Osteoblast (primary cell): ENCODE results near the gene ARHGAP4. TPM values are rescaled to one million over a fixed set of nuclear protein-coding genes. Genes with fewer than 3 reads are reported as not detected.

Source experiments
- DNase-seq: peaks from one replicate; pipeline ENCODE4 v3.0.0; 2011; ENCODE audit warnings: low spot score, mixed read lengths; ENCODE audit not compliant: insufficient read length; ENCODE audit errors: missing footprints
- H2AFZ ChIP-seq: 2 replicates; pipeline ENCODE4 v1.6.0; 2011; ENCODE audit warnings: mild to moderate bottlenecking, low read length
- H3K27ac ChIP-seq: 2 replicates; pipeline ENCODE4 v1.5.1; 2011; ENCODE audit warnings: mild to moderate bottlenecking, low read depth, low read length, moderate library complexity
- H3K27me3 ChIP-seq: 2 replicates; pipeline ENCODE4 v1.6.0; 2012; ENCODE audit warnings: mild to moderate bottlenecking, control low read depth, inconsistent platforms, low read length, moderate library complexity; ENCODE audit not compliant: insufficient read depth
- H3K36me3 ChIP-seq: 2 replicates; pipeline ENCODE4 v1.5.1; 2011; ENCODE audit warnings: mild to moderate bottlenecking, low read length, control low read depth, moderate library complexity; ENCODE audit not compliant: insufficient read depth
- H3K4me1 ChIP-seq: 2 replicates; pipeline ENCODE4 v1.5.1; 2011; ENCODE audit warnings: mild to moderate bottlenecking, low read length, control low read depth, moderate library complexity; ENCODE audit not compliant: insufficient read depth
- H3K4me2 ChIP-seq: 2 replicates; pipeline ENCODE4 v1.6.0; 2011; ENCODE audit warnings: mild to moderate bottlenecking, low read length; ENCODE audit not compliant: insufficient read depth
- H3K4me3 ChIP-seq: fragments of 200-600 bp; sonication (generic); 3 replicates; pipeline ENCODE4 v1.5.1; 2012; ENCODE audit warnings: mild to moderate bottlenecking, low read length, inconsistent platforms; ENCODE audit not compliant: insufficient read depth
- H3K79me2 ChIP-seq: 2 replicates; pipeline ENCODE4 v1.6.0; 2012; ENCODE audit warnings: mild to moderate bottlenecking, low read length, control low read depth, inconsistent platforms; ENCODE audit not compliant: insufficient read depth
- H3K9me3 ChIP-seq: 2 replicates; pipeline ENCODE4 v1.5.1; 2011; ENCODE audit warnings: low read depth, low read length, control low read depth
- H4K20me1 ChIP-seq: 2 replicates; pipeline ENCODE4 v1.6.0; 2012; ENCODE audit warnings: mild to moderate bottlenecking, low read length, control low read depth; ENCODE audit not compliant: insufficient read depth
- CTCF ChIP-seq: IDR thresholded peaks from 2 replicates; pipeline ENCODE4 v1.5.1; 2011; ENCODE audit warnings: mild to moderate bottlenecking, low read depth, low read length, moderate library complexity; ENCODE audit errors: extremely low read depth
- total RNA-seq: library from RNA; depleted of rRNA; stranded (reverse); fragments of >200 nt; gene quantifications from 2 replicates; pipeline ENCODE4 v1.2.3, GENCODE V29; 2012

The ARHGAP4 gene
- total RNA-seq, 1 donor: 1.4 TPM

- Histone ChIP-seq H4K20me1 (peaks cover 18% of the 10 kb centered on the region), H2AFZ (peak overlapping the region; percentile 81), H3K4me2 (peak overlapping the region; percentile 85), H3K4me3 (peak overlapping the region; percentile 99), H3K79me2 (peaks cover 40% of the 10 kb centered on the region), H3K27me3 (no peaks in the 10 kb centered on the region), H3K9me3 (no peaks in the 10 kb centered on the region), H3K27ac (peak overlapping the region; percentile 99), H3K36me3 (peaks cover 2% of the 10 kb centered on the region), H3K4me1 (peaks cover 23% of the 10 kb centered on the region)
- no peak for TF ChIP-seq CTCF
- peak; percentile 72 for DNase-seq
These were observed 47.3 kb upstream of the ARHGAP4 start for GRCh38 chrX:153973127-153974002.

- Histone ChIP-seq H3K4me2 (peak within 1 kb of the TSS; percentile 94), H3K27ac (peak within 1 kb of the TSS; percentile 99), H3K4me1 (peaks cover 31% of the 10 kb centered on the region), H4K20me1 (peaks cover 26% of the 10 kb centered on the region), H3K4me3 (peak within 1 kb of the TSS; percentile 99), H3K27me3 (no peaks in the 10 kb centered on the region), H3K9me3 (no peaks in the 10 kb centered on the region), H3K79me2 (peaks cover 48% of the 10 kb centered on the region), H3K36me3 (peaks cover 3% of the 10 kb centered on the region), H2AFZ (peak within 1 kb of the TSS; percentile 98)
- peak; percentile 100 for DNase-seq
- no peak for TF ChIP-seq CTCF
These were observed 46.5 kb upstream of the ARHGAP4 start, which contains the start of gene TMEM187 for GRCh38 chrX:153972368-153973126. TSS of gene TMEM187 (plus strand) at chrX:153972754. CDS start at chrX:153982063, 9,309 bp downstream.

- Histone ChIP-seq H3K79me2 (peaks cover 56% of the 10 kb centered on the region), H4K20me1 (peaks cover 34% of the 10 kb centered on the region)
These were observed 45.6 kb upstream of the ARHGAP4 start, which contains the start of gene HCFC1 for GRCh38 chrX:153971450-153972367. TSS of gene HCFC1 (minus strand) at chrX:153971818. CDS start at chrX:153970840, 978 bp downstream.

More at GRCh38 chrX:153971450-153972367, 45.6 kb upstream of the ARHGAP4 start, which contains the start of gene HCFC1:
- DNase-seq: peak; percentile 98
- Histone ChIP-seq H3K27me3 (no peaks in the 10 kb centered on the region), H3K9me3 (no peaks in the 10 kb centered on the region), H3K4me1 (peaks cover 38% of the 10 kb centered on the region), H3K36me3 (peaks cover 3% of the 10 kb centered on the region), H3K4me3 (peak within 1 kb of the TSS; percentile 99), H2AFZ (peak within 1 kb of the TSS; percentile 98), H3K27ac (peak within 1 kb of the TSS; percentile 99), H3K4me2 (peak within 1 kb of the TSS; percentile 94)
- TF ChIP-seq CTCF: no peak
